ENCODE data around the gene EEF1A1. TPM values are rescaled to one million over a fixed set of nuclear protein-coding genes. Genes with fewer than 3 reads are reported as not detected.
"Not testable (repeated sequence)": the region's sequence is repeated elsewhere in the genome, so short reads cannot be mapped to it uniquely, and the experiment has no call there.

EEF1A1 gene
- total RNA-seq, 4 donors from 2014 or later = 7,087 to 8,344 (median 7,781) TPM

DNA sequence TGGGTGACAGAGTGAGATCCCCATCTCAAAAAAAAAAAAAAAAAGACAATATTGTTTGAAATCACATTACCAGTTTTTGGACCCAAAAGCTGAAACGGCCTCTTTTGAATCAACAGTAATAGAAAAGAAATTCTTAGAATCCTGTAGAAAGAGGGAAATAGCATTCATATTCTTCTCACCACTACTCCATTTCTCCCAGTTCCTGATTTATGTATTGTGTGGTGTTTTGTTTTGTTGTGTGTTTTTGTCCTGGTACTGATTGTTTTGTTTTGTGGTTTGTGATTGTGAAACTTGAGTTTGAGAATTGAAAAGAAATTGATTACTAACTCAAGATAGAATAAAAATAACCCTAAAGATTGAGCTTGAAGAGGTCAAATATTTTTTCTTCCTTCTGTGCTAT is 26.2 kb upstream of the EEF1A1 start:
- H3K36me3 ChIP-seq = no peaks in the 10 kb centered on the region
- H3K27me3 ChIP-seq = no peaks in the 10 kb centered on the region
- no peak for DNase-seq (ENCODE audit: low spot score in 2 of 2)
- H3K4me1 ChIP-seq = no peaks in the 10 kb centered on the region
- H3K27ac ChIP-seq = no peak overlapping the region
- 45 to 66% methylated on average over 1 of the region's 1 CpG for WGBS, 2 donors
- no peak overlapping the region for H3K4me3 ChIP-seq
- TF ChIP-seq EP300 (IDR thresholded peaks at IDR 0.05) (no peak), POLR2A (IDR thresholded peaks at IDR 0.05) (no peak)
- TF ChIP-seq, protein P1, sequence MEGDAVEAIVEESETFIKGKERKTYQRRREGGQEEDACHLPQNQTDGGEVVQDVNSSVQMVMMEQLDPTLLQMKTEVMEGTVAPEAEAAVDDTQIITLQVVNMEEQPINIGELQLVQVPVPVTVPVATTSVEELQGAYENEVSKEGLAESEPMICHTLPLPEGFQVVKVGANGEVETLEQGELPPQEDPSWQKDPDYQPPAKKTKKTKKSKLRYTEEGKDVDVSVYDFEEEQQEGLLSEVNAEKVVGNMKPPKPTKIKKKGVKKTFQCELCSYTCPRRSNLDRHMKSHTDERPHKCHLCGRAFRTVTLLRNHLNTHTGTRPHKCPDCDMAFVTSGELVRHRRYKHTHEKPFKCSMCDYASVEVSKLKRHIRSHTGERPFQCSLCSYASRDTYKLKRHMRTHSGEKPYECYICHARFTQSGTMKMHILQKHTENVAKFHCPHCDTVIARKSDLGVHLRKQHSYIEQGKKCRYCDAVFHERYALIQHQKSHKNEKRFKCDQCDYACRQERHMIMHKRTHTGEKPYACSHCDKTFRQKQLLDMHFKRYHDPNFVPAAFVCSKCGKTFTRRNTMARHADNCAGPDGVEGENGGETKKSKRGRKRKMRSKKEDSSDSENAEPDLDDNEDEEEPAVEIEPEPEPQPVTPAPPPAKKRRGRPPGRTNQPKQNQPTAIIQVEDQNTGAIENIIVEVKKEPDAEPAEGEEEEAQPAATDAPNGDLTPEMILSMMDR (IDR thresholded peaks at IDR 0.05) = no peak
- H3K9me3 ChIP-seq = no peaks in the 10 kb centered on the region

- no peak overlapping the region for H3K27ac ChIP-seq
- TF ChIP-seq POLR2A (IDR thresholded peaks at IDR 0.05) = no peak
- TF ChIP-seq, protein P1 (IDR thresholded peaks at IDR 0.05) = no peak
- TF ChIP-seq EP300 (IDR thresholded peaks at IDR 0.05) = no peak
- no peak for DNase-seq (ENCODE audit: low spot score in 2 of 2)
- no peaks in the 10 kb centered on the region for H3K9me3 ChIP-seq
- 86 to 91% methylated on average over 5 of the region's 5 CpGs for WGBS, 2 donors
- no peaks in the 10 kb centered on the region for H3K4me1 ChIP-seq
- H3K27me3 ChIP-seq = no peaks in the 10 kb centered on the region
- no peak overlapping the region for H3K4me3 ChIP-seq
- H3K36me3 ChIP-seq = no peaks in the 10 kb centered on the region
Measured at GRCh38 chr6:73542891-73543290, 22.1 kb upstream of the EEF1A1 start.

DNA sequence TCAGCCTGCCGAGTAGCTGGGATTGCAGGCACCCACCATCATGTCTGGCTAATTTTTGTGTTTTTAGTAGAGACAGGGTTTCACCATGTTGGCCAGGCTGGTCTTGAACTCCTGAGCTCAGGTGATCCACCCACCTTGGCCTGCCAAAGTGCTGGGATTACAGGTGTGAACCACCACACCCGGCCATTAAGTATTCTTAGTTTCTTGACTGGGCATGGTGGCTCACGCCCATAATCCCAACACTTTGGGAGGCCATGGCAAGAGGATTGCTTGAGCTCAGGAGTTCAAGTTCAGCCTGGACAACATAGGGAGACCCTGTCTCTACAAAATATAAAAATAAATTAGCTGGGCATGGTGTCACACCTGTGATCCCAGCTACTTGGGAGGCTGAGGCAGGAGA is 21.6 kb upstream of the EEF1A1 start:
- not testable (repeated sequence) for H3K4me1 ChIP-seq; H3K9me3 ChIP-seq; DNase-seq (ENCODE audit: low spot score in 2 of 2); H3K4me3 ChIP-seq; H3K36me3 ChIP-seq; H3K27ac ChIP-seq; H3K27me3 ChIP-seq
- 94 to 95% methylated on average over 3 of the region's 3 CpGs for WGBS, 2 donors

DNA sequence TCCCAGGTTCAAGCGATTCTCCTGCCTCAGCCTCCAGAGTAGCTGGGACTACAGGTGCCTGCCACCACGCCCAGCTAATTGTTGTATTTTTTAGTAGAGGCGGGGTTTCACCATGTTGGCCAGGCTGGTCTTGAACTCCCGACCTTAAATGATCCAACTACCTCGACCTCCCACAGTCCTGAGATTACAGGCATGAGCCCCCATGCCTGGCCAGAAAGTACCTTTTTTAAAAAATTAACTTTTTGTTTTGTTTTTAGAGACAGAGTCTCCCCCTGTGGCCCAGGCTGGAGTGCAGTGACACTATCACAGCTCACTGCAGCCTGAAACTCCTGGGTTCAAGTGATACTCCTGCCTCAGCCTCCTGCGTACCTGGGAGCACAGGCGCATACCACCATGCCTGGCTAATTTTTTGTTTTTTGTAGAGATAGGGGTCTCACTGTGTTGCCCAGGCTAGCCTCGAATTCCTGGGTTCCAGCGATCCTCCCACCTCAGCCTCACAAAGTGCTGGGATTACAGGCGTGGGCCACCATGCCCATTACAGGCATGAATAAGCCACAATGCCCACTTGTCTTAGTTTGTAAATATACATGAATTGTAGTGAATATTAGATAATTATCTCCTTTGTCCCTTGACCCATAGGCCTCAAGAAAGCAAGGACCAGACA is 17.4 kb upstream of the EEF1A1 start:
- no peaks in the 10 kb centered on the region for H3K27me3 ChIP-seq
- H3K9me3 ChIP-seq = no peaks in the 10 kb centered on the region
- H3K27ac ChIP-seq = no peak overlapping the region
- DNase-seq (ENCODE audit: low spot score in 2 of 2) = no peak
- WGBS, 2 donors = 92 to 96% methylated on average over 10 of the region's 10 CpGs
- H3K4me1 ChIP-seq = no peaks in the 10 kb centered on the region
- no peaks in the 10 kb centered on the region for H3K36me3 ChIP-seq
- H3K4me3 ChIP-seq = no peak overlapping the region
- TF ChIP-seq EP300 (IDR thresholded peaks at IDR 0.05) = no peak
- TF ChIP-seq, protein P1 (IDR thresholded peaks at IDR 0.05) = no peak
- TF ChIP-seq POLR2A (IDR thresholded peaks at IDR 0.05) = no peak

DNA sequence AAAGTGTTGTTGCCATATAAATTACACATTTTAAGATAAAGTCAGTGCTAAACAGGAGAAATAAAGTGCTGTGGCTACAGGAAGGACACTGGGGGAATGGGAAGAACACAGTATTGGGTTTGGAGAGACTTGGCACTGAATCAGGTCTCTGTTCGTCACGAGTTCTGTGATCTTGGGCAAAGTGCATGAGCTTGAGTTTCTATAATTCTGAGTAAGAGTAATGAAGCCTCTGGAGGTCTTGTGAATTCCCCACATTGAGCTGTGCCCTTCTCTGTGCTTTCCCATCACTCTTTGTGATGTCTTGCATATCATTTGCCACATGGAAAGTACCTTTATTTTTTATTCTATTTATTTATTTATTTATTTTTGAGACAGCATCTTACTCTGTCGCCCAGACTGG is 16.8 kb upstream of the EEF1A1 start:
- Histone ChIP-seq H3K36me3 (no peaks in the 10 kb centered on the region), H3K4me1 (no peaks in the 10 kb centered on the region), H3K9me3 (no peaks in the 10 kb centered on the region), H3K27me3 (no peaks in the 10 kb centered on the region), H3K27ac (no peak overlapping the region), H3K4me3 (no peak overlapping the region)
- no peak for DNase-seq (ENCODE audit: low spot score in 2 of 2)
- TF ChIP-seq, protein P1 (IDR thresholded peaks at IDR 0.05) = no peak
- 62 to 70% methylated on average over 3 of the region's 3 CpGs for WGBS, 2 donors

DNA sequence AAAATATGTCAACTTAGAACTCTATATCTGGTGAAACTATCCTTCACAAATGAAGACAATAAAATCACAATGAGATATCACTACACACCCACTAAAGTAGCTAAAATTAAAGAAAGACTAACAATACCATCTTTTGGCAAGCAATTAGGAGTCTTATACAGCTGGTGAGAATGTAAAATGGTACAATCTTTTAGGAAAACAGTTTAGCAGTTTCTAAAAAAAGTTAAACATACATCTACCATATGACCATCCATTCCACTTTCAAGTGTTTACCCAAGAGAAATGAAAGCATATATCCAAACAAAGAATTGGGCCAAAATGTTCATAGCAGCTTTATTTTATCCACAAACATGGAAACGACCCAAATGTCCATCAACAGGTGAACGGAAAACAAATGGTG is 13.8 kb upstream of the EEF1A1 start:
- Histone ChIP-seq H3K4me3 (no peak overlapping the region), H3K36me3 (no peaks in the 10 kb centered on the region), H3K27ac (no peak overlapping the region), H3K27me3 (no peaks in the 10 kb centered on the region), H3K4me1 (no peaks in the 10 kb centered on the region), H3K9me3 (no peaks in the 10 kb centered on the region)
- 75% methylated on average over 2 of the region's 2 CpGs for WGBS, 2 donors
- TF ChIP-seq, protein P1 (IDR thresholded peaks at IDR 0.05) = no peak
- TF ChIP-seq EP300 (IDR thresholded peaks at IDR 0.05) (no peak), POLR2A (IDR thresholded peaks at IDR 0.05) (no peak)
- DNase-seq (ENCODE audit: low spot score in 2 of 2) = no peak
